IPS-18a (cell line): ENCODE data around the gene DLK1.

Source experiments
- H3K27ac ChIP-seq: one replicate; pipeline ENCODE4 v1.5.1; 2013; ENCODE audit warnings: low read length
- H3K27me3 ChIP-seq: one replicate; pipeline ENCODE4 v1.6.1; 2013; ENCODE audit warnings: mild to moderate bottlenecking, low read length; ENCODE audit not compliant: control insufficient read depth, insufficient read depth
- H3K36me3 ChIP-seq: one replicate; pipeline ENCODE4 v1.6.1; 2013; ENCODE audit warnings: low read depth, low read length; ENCODE audit not compliant: control insufficient read depth
- H3K4me1 ChIP-seq: one replicate; pipeline ENCODE4 v1.6.1; 2013; ENCODE audit warnings: low read depth, low read length; ENCODE audit not compliant: control insufficient read depth
- H3K4me3 ChIP-seq: one replicate; pipeline ENCODE4 v1.5.1; 2013; ENCODE audit warnings: low read length
- H3K9ac ChIP-seq: one replicate; pipeline ENCODE4 v1.6.1; 2013; ENCODE audit warnings: mild to moderate bottlenecking, low read length, moderate library complexity
- H3K9me3 ChIP-seq: one replicate; pipeline ENCODE4 v1.6.1; 2013; ENCODE audit warnings: low read depth, low read length; ENCODE audit not compliant: control insufficient read depth

The DLK1 gene

GRCh38 chr14:100694579-100695422 is 31.9 kb upstream of the DLK1 start:
- H3K9me3 ChIP-seq: no peaks in the 10 kb centered on the region
- H3K27me3 ChIP-seq: no peaks in the 10 kb centered on the region
- peaks cover 3% of the 10 kb centered on the region for H3K4me1 ChIP-seq
- no peaks in the 10 kb centered on the region for H3K36me3 ChIP-seq
- H3K9ac ChIP-seq: no peak overlapping the region
- H3K27ac ChIP-seq: no peak overlapping the region
- H3K4me3 ChIP-seq: no peak overlapping the region

GRCh38 chr14:100695423-100695738 is 31.3 kb upstream of the DLK1 start:
- no peaks in the 10 kb centered on the region for H3K36me3 ChIP-seq
- H3K9me3 ChIP-seq: no peaks in the 10 kb centered on the region
- H3K9ac ChIP-seq: no peak overlapping the region
- H3K4me1 ChIP-seq: peaks cover 3% of the 10 kb centered on the region
- no peak overlapping the region for H3K4me3 ChIP-seq
- no peaks in the 10 kb centered on the region for H3K27me3 ChIP-seq
- H3K27ac ChIP-seq: no peak overlapping the region

GRCh38 chr14:100696008-100696407 is 30.7 kb upstream of the DLK1 start:
- no peaks in the 10 kb centered on the region for H3K36me3 ChIP-seq
- H3K4me3 ChIP-seq: no peak overlapping the region
- no peaks in the 10 kb centered on the region for H3K9me3 ChIP-seq
- no peak overlapping the region for H3K9ac ChIP-seq
- no peaks in the 10 kb centered on the region for H3K27me3 ChIP-seq
- no peak overlapping the region for H3K27ac ChIP-seq
- peaks cover 3% of the 10 kb centered on the region for H3K4me1 ChIP-seq

- peaks cover 3% of the 10 kb centered on the region for H3K4me1 ChIP-seq
- no peaks in the 10 kb centered on the region for H3K9me3 ChIP-seq
- no peaks in the 10 kb centered on the region for H3K27me3 ChIP-seq
- H3K27ac ChIP-seq: no peak overlapping the region
- no peak overlapping the region for H3K9ac ChIP-seq
- H3K4me3 ChIP-seq: no peak overlapping the region
- H3K36me3 ChIP-seq: no peaks in the 10 kb centered on the region
These were observed 30.1 kb upstream of the DLK1 start for GRCh38 chr14:100696590-100696989.

- Histone ChIP-seq H3K4me3 (no peak overlapping the region), H3K4me1 (peaks cover 3% of the 10 kb centered on the region), H3K9me3 (no peaks in the 10 kb centered on the region), H3K27me3 (no peaks in the 10 kb centered on the region), H3K9ac (no peak overlapping the region), H3K36me3 (no peaks in the 10 kb centered on the region), H3K27ac (no peak overlapping the region)
These were observed 28.6 kb upstream of the DLK1 start for GRCh38 chr14:100698066-100698465.

GRCh38 chr14:100698666-100699448 is 27.8 kb upstream of the DLK1 start:
- no peak overlapping the region for H3K27ac ChIP-seq
- no peak overlapping the region for H3K9ac ChIP-seq
- no peaks in the 10 kb centered on the region for H3K9me3 ChIP-seq
- H3K36me3 ChIP-seq: no peaks in the 10 kb centered on the region
- no peaks in the 10 kb centered on the region for H3K27me3 ChIP-seq
- H3K4me1 ChIP-seq: no peaks in the 10 kb centered on the region
- no peak overlapping the region for H3K4me3 ChIP-seq

- no peaks in the 10 kb centered on the region for H3K4me1 ChIP-seq
- H3K36me3 ChIP-seq: no peaks in the 10 kb centered on the region
- no peaks in the 10 kb centered on the region for H3K9me3 ChIP-seq
- no peak overlapping the region for H3K9ac ChIP-seq
- no peak overlapping the region for H3K27ac ChIP-seq
- H3K27me3 ChIP-seq: no peaks in the 10 kb centered on the region
- no peak overlapping the region for H3K4me3 ChIP-seq
These were observed 25.4 kb upstream of the DLK1 start for GRCh38 chr14:100701314-100701713.

GRCh38 chr14:100702590-100702989 is 24.1 kb upstream of the DLK1 start:
- Histone ChIP-seq H3K36me3 (no peaks in the 10 kb centered on the region), H3K4me1 (no peaks in the 10 kb centered on the region), H3K4me3 (no peak overlapping the region), H3K9ac (no peak overlapping the region), H3K27ac (no peak overlapping the region), H3K27me3 (no peaks in the 10 kb centered on the region), H3K9me3 (no peaks in the 10 kb centered on the region)

- H3K4me1 ChIP-seq: no peaks in the 10 kb centered on the region
- no peaks in the 10 kb centered on the region for H3K9me3 ChIP-seq
- H3K27ac ChIP-seq: no peak overlapping the region
- H3K36me3 ChIP-seq: no peaks in the 10 kb centered on the region
- no peak overlapping the region for H3K9ac ChIP-seq
- peaks cover 6% of the 10 kb centered on the region for H3K27me3 ChIP-seq
- H3K4me3 ChIP-seq: no peak overlapping the region
These were observed 23.1 kb upstream of the DLK1 start for GRCh38 chr14:100703386-100704220.

GRCh38 chr14:100706200-100706599 is 20.5 kb upstream of the DLK1 start:
- Histone ChIP-seq H3K9ac (no peak overlapping the region), H3K9me3 (no peaks in the 10 kb centered on the region), H3K4me3 (no peak overlapping the region), H3K27me3 (peaks cover 32% of the 10 kb centered on the region), H3K27ac (no peak overlapping the region), H3K4me1 (peaks cover 18% of the 10 kb centered on the region), H3K36me3 (no peaks in the 10 kb centered on the region)

GRCh38 chr14:100706860-100707259 is 19.8 kb upstream of the DLK1 start:
- no peaks in the 10 kb centered on the region for H3K9me3 ChIP-seq
- H3K27me3 ChIP-seq: peaks cover 33% of the 10 kb centered on the region
- H3K4me3 ChIP-seq: no peak overlapping the region
- H3K4me1 ChIP-seq: peaks cover 22% of the 10 kb centered on the region
- no peaks in the 10 kb centered on the region for H3K36me3 ChIP-seq
- H3K9ac ChIP-seq: no peak overlapping the region
- H3K27ac ChIP-seq: no peak overlapping the region
